GM21360 (cell line): ENCODE measurements around the gene ANKRD11.
"Not testable (repeated sequence)": the region's sequence is repeated elsewhere in the genome, so short reads cannot be mapped to it uniquely, and the experiment has no call there.

Source experiments
- ATAC-seq: cut with Tn5 transposase; IDR thresholded peaks from one replicate; pipeline ENCODE4 v1.9.1; 2021; ENCODE audit warnings: mild to moderate bottlenecking, moderate library complexity; ENCODE audit not compliant: unreplicated experiment

The ANKRD11 gene

DNA sequence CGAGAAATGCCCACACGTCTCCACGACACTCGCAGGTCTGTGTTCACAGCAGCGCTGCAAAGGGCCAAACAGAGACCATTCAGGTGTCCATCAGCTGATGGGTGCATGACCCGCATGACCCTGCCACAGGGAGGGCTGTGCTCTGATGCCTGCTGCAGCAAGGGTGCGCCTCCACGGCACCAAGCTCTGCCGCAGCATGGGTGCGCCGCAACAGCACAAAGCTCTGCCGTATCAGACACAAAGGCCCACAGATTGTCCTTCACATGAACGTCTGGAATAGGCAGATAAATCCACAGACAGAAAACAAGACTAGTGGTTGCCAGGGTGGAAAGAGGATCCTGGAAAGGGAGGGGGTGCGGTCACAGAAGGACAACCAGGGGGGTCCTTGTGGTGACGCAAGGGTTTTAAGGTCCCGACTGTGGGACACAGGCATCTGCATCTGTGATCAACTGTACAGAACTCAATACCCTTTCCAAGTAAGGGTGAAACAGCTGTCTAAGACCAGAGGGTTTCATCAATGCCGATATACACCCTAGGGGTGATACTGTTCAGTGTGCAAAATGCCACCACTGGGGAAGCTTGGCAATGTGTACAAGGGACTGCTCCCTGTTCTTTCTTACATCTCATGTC, 121.0 kb downstream of the ANKRD11 start:
- no peak for ATAC-seq

DNA sequence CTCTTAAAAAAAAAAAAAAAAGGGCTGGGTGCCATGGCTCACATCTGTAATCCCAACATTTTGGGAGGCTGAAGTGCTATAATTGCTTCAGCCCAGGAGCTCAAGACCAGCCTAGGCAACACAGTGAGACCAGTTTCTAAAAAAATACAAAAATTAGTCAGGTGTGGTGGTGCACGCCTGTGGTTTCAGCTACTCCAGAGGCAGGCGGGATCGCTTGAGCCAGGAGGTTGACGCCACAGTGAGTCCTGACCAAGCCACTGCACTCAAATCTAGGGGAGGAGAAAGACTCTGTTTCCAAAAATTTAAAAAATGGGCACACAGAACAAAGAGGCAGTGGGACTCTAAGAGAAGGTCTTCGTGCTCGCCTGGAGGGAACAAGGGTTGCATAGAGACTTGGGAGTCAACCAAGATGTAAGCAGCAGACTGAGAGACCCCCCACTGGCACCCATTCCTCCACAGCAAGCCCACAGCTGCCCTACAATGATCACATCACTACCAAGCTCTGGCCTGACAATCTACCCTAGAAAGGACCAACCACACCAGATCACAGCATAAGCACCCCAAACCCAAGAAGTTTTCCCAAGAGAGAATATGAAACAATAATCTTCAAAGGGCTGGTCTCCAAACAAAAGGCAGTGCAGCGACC, 121.6 kb downstream of the ANKRD11 start:
- no peak for ATAC-seq

- no peak for ATAC-seq
Measured at GRCh38 chr16:89367538-89367915, 122.8 kb downstream of the ANKRD11 start.

DNA sequence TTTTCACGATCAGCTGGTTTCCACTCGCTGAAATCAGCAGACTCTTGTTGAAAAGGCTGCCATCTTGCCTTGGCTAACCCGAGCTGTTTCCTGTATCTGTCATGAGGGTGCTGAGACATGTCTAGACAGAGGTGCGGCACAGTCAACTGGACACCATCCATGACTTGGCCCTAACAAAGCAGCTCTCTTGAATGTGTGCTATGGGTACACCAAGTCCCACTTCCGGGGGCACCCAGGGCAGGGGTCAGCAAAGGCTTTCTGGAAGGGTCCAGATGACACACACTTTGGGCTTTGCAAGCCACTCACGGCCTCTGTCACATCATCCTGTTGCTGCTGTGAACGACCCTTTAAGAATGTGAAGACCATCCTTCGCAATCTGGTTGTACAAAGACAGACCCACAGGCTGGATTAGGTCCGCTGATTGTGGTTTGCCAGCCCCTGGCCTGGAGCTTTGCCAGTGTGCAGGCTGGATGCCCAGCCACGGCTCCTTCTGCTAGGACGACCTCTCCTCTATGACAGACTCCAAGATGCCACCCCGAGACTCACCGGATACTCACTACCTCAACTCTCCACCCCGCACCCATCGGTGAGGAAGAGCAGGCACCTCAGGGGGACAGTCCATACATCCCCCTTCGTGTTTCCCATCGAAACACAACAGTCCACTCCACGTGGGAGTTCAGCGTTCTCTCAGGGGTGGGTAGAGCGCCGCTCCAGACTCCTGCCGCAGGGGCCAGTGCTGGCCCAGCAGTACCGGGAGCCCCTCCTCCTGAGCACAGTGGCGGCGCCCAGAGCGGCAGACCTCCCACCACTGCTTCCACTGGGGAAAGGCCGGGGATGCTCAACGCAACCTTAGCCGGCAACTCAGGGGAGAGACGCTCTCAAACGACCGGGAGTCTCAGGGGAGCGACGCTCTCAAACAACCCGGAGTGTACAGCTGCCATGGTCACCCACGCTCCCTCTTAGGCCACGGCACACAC, 123.5 kb downstream of the ANKRD11 start:
- no peak for ATAC-seq

GRCh38 chr16:89365996-89366395, 124.4 kb downstream of the ANKRD11 start:
- ATAC-seq: no peak

DNA sequence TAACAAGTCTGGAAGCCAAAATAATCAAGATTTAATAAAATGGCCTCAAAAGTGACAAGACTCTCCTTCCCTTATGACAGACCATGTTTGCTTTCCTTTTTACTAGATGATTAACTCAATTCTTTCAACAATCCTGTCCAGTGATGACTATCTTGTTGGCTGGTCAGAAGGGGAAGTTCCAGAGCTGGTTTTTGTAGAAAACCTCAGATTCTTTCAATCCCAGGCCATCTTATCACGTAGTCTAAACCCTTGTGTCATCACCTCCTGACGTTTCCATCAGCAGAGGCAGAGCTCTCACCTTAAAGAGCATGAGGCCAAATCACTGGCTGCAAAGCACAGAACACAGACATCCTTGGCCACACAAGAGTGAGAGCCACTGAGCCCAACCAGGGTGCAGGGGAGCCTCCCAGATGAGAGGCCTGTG, 125.3 kb downstream of the ANKRD11 start:
- ATAC-seq: no peak

DNA sequence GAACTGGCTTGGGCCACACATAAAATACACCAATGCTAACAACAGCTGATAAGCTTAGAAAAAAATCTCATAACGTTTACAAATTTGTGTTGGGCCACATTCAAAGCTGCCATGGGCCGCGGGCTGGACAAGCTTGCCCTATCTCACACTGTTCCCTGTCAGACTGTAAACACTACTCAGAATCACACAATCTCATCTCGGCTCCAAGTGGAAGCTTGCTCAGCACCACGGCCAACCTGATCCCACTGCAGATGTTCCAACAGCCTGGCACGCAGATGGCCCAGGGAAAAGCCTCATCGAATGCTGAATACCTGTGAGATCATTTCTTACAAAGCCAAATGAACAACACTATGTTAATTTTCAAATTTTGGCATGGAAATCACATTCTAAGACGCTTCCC, 125.8 kb downstream of the ANKRD11 start:
- no peak for ATAC-seq

GRCh38 chr16:89363621-89364393, 126.6 kb downstream of the ANKRD11 start:
- ATAC-seq: no peak

- not testable (repeated sequence) for ATAC-seq
Measured at GRCh38 chr16:89362540-89363223, 127.7 kb downstream of the ANKRD11 start.

DNA sequence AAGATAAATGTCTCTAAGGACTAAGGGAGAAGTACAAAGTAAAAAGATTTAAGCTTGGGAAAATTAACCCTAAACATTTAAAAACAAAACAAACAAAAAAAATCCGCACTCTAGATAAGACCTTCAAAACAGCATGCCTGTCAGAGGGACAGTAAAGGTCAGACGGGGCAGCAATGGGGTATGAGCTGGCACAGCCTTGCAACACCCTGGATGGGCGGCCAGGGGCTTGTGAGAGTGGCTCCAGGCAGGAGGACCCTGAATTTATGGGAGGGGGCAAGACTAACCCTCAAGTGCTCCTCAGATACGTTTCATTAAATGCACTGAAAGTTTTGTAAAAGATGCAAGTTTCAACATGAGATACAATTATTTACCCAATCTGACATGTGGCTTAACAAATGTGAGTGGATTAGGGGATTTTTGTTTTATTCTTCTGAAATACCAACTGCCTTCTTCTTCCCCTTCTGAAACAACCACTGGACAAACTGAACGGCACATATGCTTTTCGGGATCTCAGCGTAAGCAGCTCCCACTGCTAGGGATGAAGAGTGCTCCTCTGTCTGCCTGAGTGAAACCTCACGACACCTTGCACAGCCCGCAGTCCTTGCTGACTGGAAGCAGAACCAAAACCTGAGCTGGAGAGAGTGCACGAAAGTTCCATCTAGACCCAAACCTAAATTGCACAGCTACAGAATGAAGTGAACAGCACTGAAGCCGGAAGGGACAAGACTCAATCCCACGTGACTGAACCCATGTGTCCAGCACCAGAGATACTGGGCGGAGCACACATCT, 128.4 kb downstream of the ANKRD11 start:
- peak; percentile 49 for ATAC-seq

DNA sequence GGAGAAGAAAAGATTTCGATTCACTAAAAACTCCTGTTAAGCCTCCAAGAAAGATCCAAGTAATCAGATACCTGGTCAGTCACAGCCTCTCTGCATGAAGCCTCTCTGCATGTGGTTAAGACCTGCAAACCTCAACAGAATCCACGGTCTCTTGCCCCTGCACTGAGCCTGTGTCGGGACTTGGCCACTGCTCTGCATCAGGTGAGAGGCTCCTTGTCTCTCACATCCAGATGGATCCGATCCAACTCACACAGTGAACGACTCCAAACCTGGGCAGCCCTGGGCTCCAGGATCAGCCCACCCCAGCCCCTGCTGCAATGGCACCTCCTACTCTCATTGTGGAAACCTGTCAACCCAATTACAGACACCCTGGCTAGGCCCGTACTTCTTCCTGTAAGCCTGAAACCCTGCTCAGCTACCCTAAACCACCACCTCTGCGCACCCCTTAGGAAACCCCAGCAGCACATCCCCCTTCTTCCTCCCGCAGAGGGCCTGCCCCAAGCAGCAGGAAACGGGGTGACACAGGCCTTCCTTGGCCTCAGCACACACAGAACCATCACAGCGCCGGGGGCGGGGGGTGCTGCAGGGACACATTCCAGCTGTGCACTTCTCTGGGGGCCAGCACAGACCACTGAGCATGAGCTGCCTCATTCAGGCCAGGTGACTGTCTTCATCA, 129.5 kb downstream of the ANKRD11 start:
- ATAC-seq: peak; percentile 46

GRCh38 chr16:89359264-89360147, 130.9 kb downstream of the ANKRD11 start:
- no peak for ATAC-seq

DNA sequence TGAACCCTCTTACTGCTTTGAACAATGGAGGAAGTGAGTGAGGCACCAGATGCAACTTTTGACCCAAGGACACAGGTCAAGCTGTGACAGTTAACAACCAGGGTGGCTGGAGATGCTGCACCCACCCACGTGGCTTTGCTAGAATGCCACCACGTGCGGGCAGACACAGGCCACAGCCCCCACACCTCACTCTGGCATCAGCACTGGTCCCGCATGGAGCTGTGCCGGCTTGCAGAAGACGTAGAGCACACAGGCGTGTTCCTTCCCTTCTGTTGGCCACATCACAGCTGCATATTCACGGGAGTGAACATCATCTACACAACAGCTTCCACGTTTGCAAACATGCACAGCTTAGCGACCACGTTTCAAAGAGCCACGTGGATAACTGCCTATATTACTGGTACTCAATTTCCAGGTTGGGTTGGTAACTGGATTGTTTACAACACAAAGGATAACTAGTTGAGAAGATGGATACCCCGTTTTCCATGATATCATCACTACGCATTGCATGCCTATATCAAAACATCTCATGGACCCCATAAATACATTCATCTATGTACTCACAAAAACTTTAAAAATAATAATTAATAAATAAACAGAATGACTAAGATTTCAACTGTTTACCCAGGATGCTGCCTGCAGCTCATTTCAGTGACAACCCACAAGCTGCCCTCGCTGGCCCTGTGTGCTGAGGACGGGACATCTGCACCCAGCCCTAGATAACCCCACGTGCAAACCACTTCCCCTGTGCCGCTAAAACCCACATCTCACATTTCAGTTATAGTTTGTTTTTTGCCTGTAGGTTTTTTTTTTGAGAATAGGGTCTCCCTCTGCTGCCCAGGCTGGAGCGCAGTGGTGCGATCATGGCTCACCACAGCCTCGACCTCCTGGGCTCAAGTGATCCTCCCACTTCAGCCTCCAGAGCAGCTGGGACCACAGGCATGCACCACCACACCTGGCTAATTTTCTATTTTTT, 132.0 kb downstream of the ANKRD11 start:
- ATAC-seq: no peak

DNA sequence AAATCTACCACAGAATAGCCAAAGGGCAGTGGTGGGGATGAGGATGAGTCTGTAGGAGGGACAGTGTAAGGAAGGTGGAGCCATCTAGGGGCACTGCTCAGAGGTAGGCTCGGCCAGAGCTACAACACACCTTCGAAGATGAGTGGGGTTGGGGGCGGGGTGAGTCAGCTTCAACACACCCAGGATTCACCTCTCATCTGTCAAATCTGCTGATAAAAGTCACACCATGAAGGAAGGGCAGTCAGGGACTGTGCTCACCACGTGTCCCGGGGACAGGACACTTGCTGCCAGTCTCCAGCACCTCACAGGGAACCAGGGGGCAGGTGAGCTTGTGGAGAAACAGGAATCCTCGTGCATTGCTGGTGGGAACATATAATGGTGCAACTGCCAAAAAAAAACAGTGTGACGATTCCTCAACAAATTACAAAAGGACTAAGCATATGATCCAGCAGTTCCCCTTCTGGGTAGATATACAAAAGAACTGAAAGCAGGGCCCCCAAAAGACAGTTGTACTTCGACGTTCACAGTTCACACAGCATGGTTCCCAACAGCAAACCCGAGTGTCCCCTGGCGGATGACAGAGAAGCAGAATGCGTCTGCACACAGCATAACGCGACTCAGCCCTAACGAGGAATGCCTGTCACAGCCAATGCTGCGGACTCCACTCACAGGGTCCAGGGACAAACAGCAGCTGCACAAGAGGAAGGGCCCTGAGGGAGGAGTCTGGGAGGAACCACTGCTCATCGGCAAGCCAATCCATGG, 133.1 kb downstream of the ANKRD11 start:
- no peak for ATAC-seq

- ATAC-seq: no peak
Measured at GRCh38 chr16:89355686-89356085, 134.7 kb downstream of the ANKRD11 start.

DNA sequence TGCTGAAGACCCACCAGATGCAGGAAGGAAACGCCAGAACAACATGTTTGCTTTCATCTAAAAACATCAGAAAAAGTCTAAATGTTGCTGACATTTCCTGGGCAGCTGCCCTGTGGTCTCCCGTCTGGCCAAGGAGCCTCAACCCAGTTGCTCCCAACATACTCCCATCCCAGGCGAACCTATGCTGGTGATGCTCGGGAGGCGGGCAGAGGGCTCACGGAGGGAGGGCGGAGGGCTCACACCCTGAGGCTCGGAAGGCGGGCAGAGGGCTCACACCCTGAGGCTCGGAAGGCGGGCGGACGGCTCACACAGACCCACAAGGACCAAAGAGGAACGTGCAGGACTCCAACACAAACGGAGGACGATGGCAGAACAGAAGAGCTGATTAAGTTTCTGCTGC, 135.4 kb downstream of the ANKRD11 start:
- no peak for ATAC-seq
